GM18507 (cell line): ENCODE data around the gene CRELD2.
A peak's percentile ranks its signal among the peaks of the same experiment; 100 is the strongest.

Experiments
- DNase-seq: peaks from one replicate; pipeline ENCODE4 v3.0.0; 2011; ENCODE audit warnings: low read depth; ENCODE audit not compliant: insufficient read length; ENCODE audit errors: extremely low spot score
- FAIRE-seq: peaks from 2 replicates; lab custom pipeline; 2011; peaks lifted over from hg19 to GRCh38; lab: Jason Lieb, UNC

Gene CRELD2

DNA sequence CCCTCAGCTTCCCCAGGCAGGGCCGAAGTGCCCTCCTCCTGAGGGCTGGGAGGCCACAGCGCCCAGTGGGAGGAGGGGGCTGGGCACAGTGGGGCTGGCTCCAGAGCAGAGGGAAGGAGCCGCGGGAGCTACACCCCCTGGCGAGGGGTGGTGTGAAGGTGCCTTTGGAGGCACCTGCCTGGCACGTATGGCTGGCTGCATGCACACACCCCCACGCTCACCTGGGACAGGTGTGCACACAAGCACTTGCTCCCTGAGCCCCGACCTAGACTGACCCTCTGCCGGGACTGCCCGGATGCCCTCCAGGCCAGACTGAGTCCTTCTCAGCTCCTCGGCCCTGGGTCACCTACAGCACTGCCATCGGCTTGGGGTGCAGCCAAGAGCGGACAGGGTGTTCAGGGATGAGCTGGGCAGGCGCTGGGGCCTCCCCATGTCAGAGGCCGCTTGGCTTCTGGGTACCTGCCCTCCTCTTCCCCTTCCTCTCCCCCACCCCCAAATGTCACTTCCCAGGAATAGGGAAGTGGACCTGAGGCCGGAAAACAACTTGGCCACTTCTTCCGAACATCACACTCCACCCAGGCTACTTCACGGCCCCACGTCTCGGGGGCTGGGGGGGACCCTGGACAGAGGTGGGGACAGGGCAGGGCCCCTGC, 34.7 kb downstream of the CRELD2 start:
- no peak for DNase-seq
- no peak for FAIRE-seq

DNA sequence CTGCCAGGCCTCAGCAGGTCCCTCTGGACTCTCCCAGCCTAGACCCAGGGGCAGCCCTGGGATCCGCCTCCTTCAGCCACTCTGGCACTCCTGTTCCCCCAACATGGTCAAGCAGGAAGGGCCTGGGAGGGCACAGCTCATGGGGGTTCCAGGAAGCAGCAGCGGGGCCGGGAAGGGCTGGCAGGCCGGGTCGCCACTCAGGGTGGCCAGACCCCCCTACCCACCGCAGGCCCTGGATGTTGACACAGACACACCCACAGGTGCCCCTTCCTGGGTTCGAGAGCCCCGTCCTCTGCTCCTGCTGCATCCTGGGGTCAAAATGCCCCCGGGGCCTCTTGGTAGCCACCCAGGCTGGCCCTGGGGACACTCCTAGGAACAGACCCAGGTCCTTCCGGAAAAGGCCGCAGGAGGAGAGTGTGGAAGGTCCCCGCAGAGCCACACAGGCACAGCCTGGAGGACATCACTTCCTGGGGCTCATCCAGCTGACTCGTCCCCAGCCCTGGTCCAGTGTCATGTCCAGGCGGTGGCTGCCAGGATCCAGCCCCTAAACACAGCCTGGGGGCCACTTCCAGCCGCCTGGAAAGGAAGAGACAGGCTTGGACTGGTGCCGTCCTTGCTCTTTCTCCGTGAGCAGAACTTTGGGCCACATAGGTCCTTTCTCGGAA, 35.4 kb downstream of the CRELD2 start:
- FAIRE-seq (no peak), DNase-seq (no peak)

- FAIRE-seq: no peak
- DNase-seq: no peak
These were observed 35.9 kb downstream of the CRELD2 start for GRCh38 chr22:49954354-49954753.

DNA sequence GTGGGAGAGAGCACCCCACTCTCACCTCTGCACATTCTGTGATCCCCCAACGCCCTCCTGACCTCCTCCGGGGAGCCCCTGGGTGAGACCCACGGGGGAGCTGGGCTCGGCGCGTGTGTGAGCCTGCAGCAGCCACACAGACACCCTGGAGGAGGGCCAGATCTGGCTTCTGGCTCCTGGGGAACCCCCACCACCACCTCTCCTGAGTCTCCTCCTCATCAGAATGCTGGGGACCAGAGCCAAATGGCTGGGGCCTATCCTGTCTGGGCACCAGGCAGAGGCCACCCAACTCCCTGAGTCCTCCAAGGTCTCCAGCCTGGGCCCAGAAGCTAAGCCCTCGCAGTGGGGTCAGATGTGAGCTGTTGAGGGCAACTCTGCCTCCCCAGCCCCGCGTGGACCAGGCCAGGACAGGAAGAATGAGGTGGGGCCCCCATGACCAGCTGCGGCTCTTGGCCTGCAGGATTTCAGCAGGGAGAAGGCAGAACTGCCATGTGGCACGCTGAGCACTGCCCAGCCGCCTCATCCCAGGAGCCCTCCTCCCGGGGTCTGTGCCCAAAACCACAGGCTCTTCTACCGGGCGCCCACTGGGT, 36.7 kb downstream of the CRELD2 start:
- FAIRE-seq: no peak
- DNase-seq: no peak

DNA sequence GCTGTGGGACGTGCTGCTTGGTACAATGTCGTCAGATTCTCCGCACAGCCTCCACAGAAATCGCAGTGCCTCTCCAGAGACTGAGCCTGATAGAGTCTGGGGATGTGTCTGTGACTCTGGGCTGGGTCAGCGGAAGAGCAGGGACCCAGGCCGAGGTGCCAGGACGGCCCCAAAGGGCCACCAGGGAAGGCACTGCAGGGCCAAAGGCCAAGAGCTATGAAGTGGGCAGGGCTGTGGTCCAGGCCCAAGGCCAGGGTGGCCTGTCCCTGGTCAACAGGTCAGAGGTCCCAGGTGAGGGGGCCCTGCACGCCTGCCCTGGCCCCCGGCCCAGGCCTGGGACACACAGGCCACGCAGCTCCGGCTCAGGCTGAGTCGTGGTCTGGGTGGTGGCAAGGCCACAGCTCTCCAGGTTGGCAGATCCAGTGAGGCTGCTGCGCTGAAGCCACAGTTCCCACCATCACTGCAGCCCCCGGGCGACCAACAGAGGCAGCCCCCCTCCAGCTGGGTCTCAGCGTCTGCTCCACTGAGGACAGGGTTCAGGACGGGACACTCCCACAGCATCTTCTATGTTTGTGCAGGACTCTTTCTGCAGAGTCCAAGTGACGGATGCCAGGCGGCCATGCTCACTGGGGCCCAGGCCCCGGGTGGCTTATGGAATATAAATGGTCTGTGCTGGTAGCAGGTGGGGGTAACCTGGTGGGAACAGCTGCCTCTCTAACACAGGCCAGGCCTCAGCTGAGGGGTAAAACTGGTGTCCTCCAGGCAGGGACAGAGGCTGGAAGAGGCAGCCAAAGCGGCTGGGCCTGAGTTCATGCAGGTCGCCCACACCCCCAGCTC, 37.4 kb downstream of the CRELD2 start:
- DNase-seq: no peak
- FAIRE-seq: no peak

DNA sequence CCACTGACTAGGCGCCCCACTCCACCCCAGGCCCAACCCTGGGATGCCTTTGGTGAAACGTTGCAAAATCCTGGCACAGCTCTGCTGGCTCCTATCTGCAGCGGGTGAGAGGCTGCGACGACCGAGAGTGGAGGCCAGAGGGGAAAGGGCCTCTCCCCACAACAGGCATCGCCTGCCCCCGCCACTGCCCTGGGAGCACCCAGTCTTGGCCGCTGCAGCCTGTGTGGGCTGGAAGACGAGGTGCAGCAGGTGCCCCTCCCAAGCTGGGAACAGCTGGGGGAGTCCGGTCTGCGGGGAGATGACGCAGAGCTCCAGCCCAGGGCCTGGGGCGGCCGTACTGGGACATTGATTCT, 38.0 kb downstream of the CRELD2 start:
- no peak for FAIRE-seq
- no peak for DNase-seq

DNA sequence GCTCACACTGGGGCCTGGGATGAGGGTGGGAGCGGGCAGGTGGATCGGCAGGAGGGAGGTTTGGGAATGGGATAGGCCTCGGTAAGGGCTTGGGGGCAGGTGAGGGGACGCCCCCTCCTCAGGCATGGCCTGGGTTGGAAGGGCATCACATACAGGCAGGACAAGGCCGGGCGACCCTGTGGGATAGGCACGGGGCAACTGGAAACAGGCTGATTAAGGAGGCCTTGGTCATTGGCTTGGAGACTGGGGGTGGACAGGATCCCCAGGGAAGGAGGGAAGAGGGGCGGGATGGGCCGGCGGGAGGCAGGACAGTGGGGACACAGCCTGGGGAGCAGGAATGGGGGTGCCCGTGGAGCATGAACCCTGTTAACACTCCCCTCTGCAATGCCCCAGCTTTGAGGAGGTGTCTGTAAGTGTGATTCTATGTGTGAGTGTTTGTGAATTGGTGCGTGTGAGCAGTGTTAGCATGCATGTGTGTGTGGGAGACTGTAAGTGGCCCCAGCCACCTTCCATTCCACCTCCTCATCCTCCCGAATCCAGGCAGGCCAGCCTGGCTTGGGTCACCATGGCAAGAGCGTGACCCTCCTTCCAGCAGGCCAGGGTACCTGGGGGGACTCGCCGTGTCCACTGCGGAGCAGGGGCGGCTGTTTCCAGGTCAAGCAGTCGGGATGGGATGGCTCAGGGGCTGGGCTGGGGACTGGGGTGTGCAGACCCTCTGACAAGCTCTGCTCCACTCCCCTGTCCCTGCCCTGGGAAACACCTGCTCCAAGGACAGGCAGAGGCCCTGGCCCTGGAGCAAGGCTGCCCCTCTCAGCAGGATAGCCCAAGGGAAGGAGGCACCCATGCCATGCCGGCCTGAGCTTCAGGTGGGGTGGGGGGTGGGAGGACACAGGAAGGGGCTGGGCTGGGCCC, 38.7 kb downstream of the CRELD2 start:
- FAIRE-seq (no peak), DNase-seq (no peak)

DNA sequence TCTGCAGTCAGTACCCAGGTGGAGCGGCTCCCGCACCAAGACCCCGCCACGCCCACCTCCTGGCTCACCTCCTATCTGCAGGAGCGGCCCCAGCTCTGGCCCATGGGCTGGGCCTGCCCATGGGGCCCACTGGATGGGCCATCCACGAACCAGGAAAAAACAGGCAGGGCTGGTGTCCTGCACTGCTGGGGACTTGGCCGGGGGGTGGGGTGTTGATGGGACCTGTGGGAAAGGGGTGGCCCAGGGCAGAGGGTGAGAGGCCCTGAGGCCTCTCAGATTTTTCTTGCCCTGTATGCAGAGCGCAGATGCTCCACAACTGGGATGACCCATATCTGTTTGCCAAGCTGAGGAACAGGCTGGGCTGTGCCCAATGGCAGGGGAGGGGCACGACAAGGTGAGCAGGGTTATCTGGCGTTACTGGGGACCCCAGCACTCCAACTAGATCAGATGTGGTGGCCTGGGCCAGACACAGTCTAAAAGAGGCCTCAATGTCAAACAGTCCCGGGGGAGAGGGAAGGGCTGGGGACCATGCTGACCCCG, 39.5 kb downstream of the CRELD2 start:
- no peak for DNase-seq
- FAIRE-seq: no peak

- DNase-seq (no peak), FAIRE-seq (no peak)
These were observed 40.0 kb downstream of the CRELD2 start for GRCh38 chr22:49958366-49958921.

DNA sequence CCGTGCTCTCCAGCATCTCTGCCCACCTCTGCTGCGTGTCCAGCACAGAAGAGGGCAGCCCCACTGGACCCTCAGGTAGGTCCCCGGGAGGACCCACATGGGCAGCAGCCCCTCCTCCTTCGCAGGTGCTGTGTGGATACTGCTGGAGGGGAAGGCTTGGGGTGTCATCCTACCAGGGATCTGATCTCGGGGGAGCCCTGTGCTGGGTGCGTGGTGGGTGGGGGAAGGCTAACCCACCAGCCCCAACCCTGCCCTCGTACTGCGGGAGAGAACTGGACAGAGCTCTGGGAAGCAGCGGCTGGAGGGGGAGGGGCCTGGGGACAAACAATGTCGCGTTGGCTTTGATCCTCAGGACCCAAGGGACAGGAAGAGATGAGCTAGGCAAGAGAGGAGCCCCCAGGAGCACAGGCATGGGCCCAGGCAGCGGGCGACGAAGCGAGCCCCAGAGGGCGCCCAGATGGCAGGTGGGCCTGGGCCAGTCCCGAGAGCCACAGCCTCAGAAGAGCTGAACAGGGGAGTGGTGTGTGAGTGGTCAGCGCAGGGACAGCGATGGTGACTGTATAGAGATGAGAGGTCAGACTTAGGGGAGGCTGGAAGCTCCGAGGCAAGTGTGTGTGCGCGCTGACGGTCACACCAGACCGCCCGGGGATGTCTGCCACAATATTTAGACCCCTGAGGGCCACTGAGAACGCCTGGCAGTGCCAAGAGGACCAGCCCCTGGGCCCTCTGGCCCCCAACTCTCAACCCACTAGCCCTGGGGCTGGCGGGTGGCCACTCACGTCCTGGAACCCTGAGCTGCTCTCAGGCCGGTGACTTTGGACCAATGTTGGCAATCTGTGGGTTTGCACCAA, 40.7 kb downstream of the CRELD2 start:
- FAIRE-seq: no peak

GRCh38 chr22:49959782-49960158, 41.3 kb downstream of the CRELD2 start:
- FAIRE-seq (no peak), DNase-seq (no peak)

More for the DNA sequence above, 40.7 kb downstream of the CRELD2 start:
- DNase-seq: no peak

DNA sequence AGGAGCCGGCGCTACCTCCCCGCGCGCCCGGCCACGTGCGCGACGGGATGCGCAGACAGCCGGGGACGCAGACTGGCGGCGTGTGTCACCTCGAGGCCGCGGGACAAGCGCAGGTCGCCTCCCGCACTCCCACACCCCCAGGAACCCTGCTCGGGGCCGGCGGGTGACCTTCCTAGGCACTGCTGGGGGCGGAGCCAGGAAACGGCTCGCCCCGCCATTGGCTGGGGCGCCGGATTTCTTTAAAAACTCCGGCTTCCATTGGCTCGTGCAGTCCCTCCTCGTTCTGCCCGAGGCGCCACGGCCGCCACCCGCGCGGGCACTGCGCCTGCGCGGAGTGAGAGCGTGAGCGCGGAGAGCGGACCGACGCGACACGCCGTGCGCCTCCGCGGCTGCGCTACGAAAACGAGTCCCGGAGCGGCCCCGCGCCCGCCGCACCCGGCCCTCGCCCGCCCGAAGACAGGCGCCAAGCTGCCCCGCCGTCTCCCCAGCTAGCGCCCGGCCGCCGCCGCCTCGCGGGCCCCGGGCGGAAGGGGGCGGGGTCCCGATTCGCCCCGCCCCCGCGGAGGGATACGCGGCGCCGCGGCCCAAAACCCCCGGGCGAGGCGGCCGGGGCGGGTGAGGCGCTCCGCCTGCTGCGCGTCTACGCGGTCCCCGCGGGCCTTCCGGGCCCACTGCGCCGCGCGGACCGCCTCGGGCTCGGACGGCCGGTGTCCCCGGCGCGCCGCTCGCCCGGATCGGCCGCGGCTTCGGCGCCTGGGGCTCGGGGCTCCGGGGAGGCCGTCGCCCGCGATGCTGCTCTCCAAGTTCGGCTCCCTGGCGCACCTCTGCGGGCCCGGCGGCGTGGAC, 41.9 kb downstream of the CRELD2 start, which contains the start of gene PIM3:
PIM3 (plus strand) TSS at position 614 of the 846 bp plus-strand sequence; CDS start at position 790, 176 bp downstream.
- peak; percentile 95 for FAIRE-seq
- DNase-seq: peak; percentile 98

GRCh38 chr22:49961005-49961600, 42.7 kb downstream of the CRELD2 start:
- FAIRE-seq: no peak
- DNase-seq: no peak

DNA sequence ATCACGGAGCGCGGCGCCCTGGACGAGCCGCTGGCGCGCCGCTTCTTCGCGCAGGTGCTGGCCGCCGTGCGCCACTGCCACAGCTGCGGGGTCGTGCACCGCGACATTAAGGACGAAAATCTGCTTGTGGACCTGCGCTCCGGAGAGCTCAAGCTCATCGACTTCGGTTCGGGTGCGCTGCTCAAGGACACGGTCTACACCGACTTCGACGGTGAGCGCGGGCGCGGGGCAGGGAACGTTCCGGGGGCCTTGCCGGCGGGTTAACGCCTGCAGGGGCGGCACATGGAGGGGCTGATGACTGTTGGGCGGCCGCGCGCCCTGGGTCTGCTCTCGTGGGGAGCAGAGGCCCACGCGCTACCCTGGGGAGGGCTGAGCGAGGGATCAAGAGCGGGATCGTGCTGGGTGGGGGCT, 43.2 kb downstream of the CRELD2 start:
- FAIRE-seq: no peak
- DNase-seq: no peak

- FAIRE-seq (peak; percentile 81), DNase-seq (no peak)
These were observed 43.7 kb downstream of the CRELD2 start for GRCh38 chr22:49962012-49962750.
